ENCODE measurements around the gene NAA80. TPM values are rescaled to one million over a fixed set of nuclear protein-coding genes. Genes with fewer than 3 reads are reported as not detected.

Gene NAA80
- total and polyA plus RNA-seq, 2 of the 13 experiments (the other 11 are each of a cell fraction or from before 2014, with no cell fraction given): 3.4 to 8.7 TPM

GRCh38 chr3:50298836-50299637 is at the start of gene NAA80, which contains the start of gene HYAL3 (continued):
- TF ChIP-seq RBM22 (optimal IDR thresholded peaks at IDR 0.05; ENCODE audit: low read length): no peak
- TF ChIP-seq ZBTB46 (CRISPR knock-in tag; IDR thresholded peaks at IDR 0.05; ENCODE audit: borderline replicate concordance): no peak
- TF ChIP-seq ZNF83 (CRISPR knock-in tag; IDR thresholded peaks at IDR 0.05; ENCODE audit: borderline replicate concordance): 0 out of 2 replicates have a peak, but pooled peaks have one; percentile 38
- 0 out of 2 replicates have a peak, but pooled peaks have one; percentile 60 for TF ChIP-seq NR1H2 (CRISPR knock-in tag; IDR thresholded peaks at IDR 0.05; ENCODE audit: borderline replicate concordance, low read depth)
- TF ChIP-seq PBX2 (CRISPR knock-in tag; IDR thresholded peaks at IDR 0.05): no peak
- TF ChIP-seq ZNF24 (IDR thresholded peaks at IDR 0.05): 0 out of 2 replicates have a peak, but pooled peaks have one; percentile 67
- no peak for TF ChIP-seq SRSF4 (IDR thresholded peaks at IDR 0.05; ENCODE audit: low read depth, low read length, poor library complexity, severe bottlenecking)
- no peak for TF ChIP-seq CC2D1A (CRISPR knock-in tag; IDR thresholded peaks at IDR 0.05)
- TF ChIP-seq ZNF496 (CRISPR knock-in tag; IDR thresholded peaks at IDR 0.05; ENCODE audit: insufficient replicate concordance): no peak
- TF ChIP-seq ZNF292 (CRISPR knock-in tag; IDR thresholded peaks at IDR 0.05; ENCODE audit: borderline replicate concordance, low read depth): no peak
- TF ChIP-seq MLLT10 (CRISPR knock-in tag; IDR thresholded peaks at IDR 0.05): no peak
- TF ChIP-seq ZSCAN30 (CRISPR knock-in tag; IDR thresholded peaks at IDR 0.05): no peak
- TF ChIP-seq GMEB2 (CRISPR knock-in tag; IDR thresholded peaks at IDR 0.05; ENCODE audit: low read depth): 0 out of 2 replicates have a peak, but pooled peaks have one; percentile 27
- no peak for TF ChIP-seq TERF1 (CRISPR knock-in tag; IDR thresholded peaks at IDR 0.05)
- peak; percentile 76; the same call in 1 of the 2 replicates for TF ChIP-seq ZBTB38 (CRISPR knock-in tag; IDR thresholded peaks at IDR 0.05)
- no peak for TF ChIP-seq NFE2 (CRISPR knock-in tag; IDR thresholded peaks at IDR 0.05)
- no peak for TF ChIP-seq JDP2 (CRISPR knock-in tag; IDR thresholded peaks at IDR 0.05; ENCODE audit: borderline replicate concordance)
- no peak for TF ChIP-seq ELK4 (CRISPR knock-in tag; IDR thresholded peaks at IDR 0.05; ENCODE audit: borderline replicate concordance)
- no peak for TF ChIP-seq ATF3 (CRISPR knock-in tag; IDR thresholded peaks at IDR 0.05)
- peak; percentile 73 for TF ChIP-seq IKZF4 (CRISPR knock-in tag; IDR thresholded peaks at IDR 0.05; ENCODE audit: borderline replicate concordance, low read depth, not compliant biosample characterization)
- no peak for TF ChIP-seq ZFYVE20 (CRISPR knock-in tag; IDR thresholded peaks at IDR 0.05; ENCODE audit: borderline replicate concordance, low read depth)
